ENCODE data around the gene PGK2. TPM values are rescaled to one million over a fixed set of nuclear protein-coding genes. Genes with fewer than 3 reads are reported as not detected.

The PGK2 gene
- total RNA-seq, 1 experiment from 2014 or later, result not detected

DNA sequence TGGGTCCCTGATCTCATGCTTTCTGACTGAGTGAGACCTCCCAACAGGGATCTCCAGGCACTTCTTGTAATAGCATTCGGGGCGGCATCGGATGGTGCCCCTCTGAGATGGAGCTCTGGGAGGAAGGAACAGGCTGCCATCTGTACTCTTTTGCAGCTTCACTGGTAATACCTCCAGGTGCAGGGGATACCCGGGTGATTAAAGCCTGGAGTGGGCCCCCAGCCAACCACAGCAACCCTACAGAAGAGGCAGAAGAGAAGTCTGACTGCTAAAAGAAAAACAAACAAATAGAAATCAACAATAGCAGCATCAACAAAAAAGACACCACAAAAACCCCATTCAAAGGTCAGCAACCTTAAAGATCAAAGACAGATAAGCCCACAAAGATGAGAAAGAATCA is 19.1 kb upstream of the PGK2 start:
- Histone ChIP-seq H2BK120ac (ENCODE audit: low read depth, low read length, poor library complexity, severe bottlenecking) (no peak overlapping the region), H3K9me3 (ENCODE audit: control insufficient read depth, low read depth, low read length) (no peaks in the 10 kb centered on the region), H3K4me1 (ENCODE audit: insufficient read depth, low read length) (no peaks in the 10 kb centered on the region), H2AK5ac (ENCODE audit: insufficient read length, low read length) (no peak overlapping the region), H3K27me3 (ENCODE audit: insufficient read depth, low read length) (no peaks in the 10 kb centered on the region), H3K23me2 (ENCODE audit: insufficient read length, low read depth, low read length, poor library complexity, severe bottlenecking) (no peaks in the 10 kb centered on the region), H3K18ac (ENCODE audit: insufficient read length, low read depth, low read length) (no peak overlapping the region), H3K79me2 (ENCODE audit: insufficient read depth, low read length) (no peaks in the 10 kb centered on the region), H3K9ac (ENCODE audit: extremely low read depth, insufficient read length, low read length) (no peak overlapping the region), H3K27ac (ENCODE audit: insufficient read length, low read depth, low read length) (no peak overlapping the region), H3K4me2 (ENCODE audit: insufficient read depth, insufficient read length, low read length) (no peak overlapping the region), H2BK15ac (ENCODE audit: low read depth, low read length) (no peak overlapping the region), H3K14ac (ENCODE audit: insufficient read depth, low read length) (no peak overlapping the region), H2BK12ac (ENCODE audit: insufficient read length, low read depth, low read length) (no peak overlapping the region), H2AFZ (ENCODE audit: low read length) (no peak overlapping the region), H3K4ac (ENCODE audit: low read depth, low read length) (no peak overlapping the region), H4K20me1 (ENCODE audit: control insufficient read depth, insufficient read depth, insufficient read length) (no peaks in the 10 kb centered on the region), H4K91ac (ENCODE audit: insufficient read length, low read depth, low read length) (no peak overlapping the region), H4K5ac (ENCODE audit: insufficient read length, low read depth, low read length) (no peak overlapping the region), H2BK5ac (ENCODE audit: insufficient read length, low read length) (no peak overlapping the region), H3K23ac (ENCODE audit: insufficient read length, low read depth, low read length) (no peak overlapping the region), H2BK20ac (ENCODE audit: low read depth, low read length, poor library complexity, severe bottlenecking) (no peak overlapping the region), H3T11ph (ENCODE audit: low read length) (no peak overlapping the region), H4K8ac (replicated peaks; ENCODE audit: insufficient read length, low read depth, low read length) (no peak overlapping the region), H3K79me1 (ENCODE audit: insufficient read depth, low read depth, low read length, poor library complexity, severe bottlenecking) (no peaks in the 10 kb centered on the region), H3K56ac (ENCODE audit: insufficient read length, low read depth, low read length) (no peak overlapping the region)
- Mint-ChIP-seq H3K27me3 (ENCODE audit: low read depth) (no peaks in the 10 kb centered on the region), H3K27ac (no peak overlapping the region), H3K9me3 (peaks cover 4 to 12% of the 10 kb centered on the region in 2 experiments; a peak in 4 of 5 replicates), H3K36me3 (ENCODE audit: insufficient read depth in 1 of 3, low read depth in 3 of 3) (no peaks in the 10 kb centered on the region; a peak in 3 of 7 replicates), H3K4me1 (no peaks in the 10 kb centered on the region), H3K4me3 (no peak overlapping the region)
- whole genome bisulfite sequencing (ENCODE audit: extremely low coverage, insufficient read length, low lambda C conversion rate), result no CpG with 5 or more reads among the region's 4 CpGs
- TF ChIP-seq CTCF (conservative IDR thresholded peaks at IDR 0.05), result no peak
- no peak for DNase-seq
